ENCODE measurements around the gene CGRRF1.

- TF ChIP-seq EZH2 (IDR thresholded peaks at IDR 0.05; ENCODE audit: insufficient read depth, poor library complexity, severe bottlenecking), result no peak
- no peak for TF ChIP-seq EZH2phosphoT487 (IDR thresholded peaks at IDR 0.05; ENCODE audit: insufficient read depth, low read depth)
Measured at GRCh38 chr14:54584097-54584496, 74.4 kb downstream of the CGRRF1 start.
